NCI-H1105 (cell line): ENCODE results near the gene TBX3.
"Not testable (repeated sequence)": the region's sequence is repeated elsewhere in the genome, so short reads cannot be mapped to it uniquely, and the experiment has no call there.

ENCODE experiments used
- DNase-seq: peaks from one replicate; lab custom pipeline; 2025; lab: John Stamatoyannopoulos, UW

The TBX3 gene

GRCh38 chr12:114684098-114684869, at the start of gene TBX3:
Gene TBX3, minus strand, starts transcription at chr12:114684175. Its CDS starts 975 bp downstream, at chr12:114683200.
- DNase-seq, result peak; percentile 99

GRCh38 chr12:114732426-114733030, 48.6 kb upstream of the TBX3 start:
- DNase-seq, result no peak

- no peak for DNase-seq
These were observed 45.8 kb upstream of the TBX3 start for GRCh38 chr12:114729731-114730130.

- no peak for DNase-seq
These were observed 42.2 kb upstream of the TBX3 start for GRCh38 chr12:114726092-114726710.

- not testable (repeated sequence) for DNase-seq
These were observed 38.2 kb upstream of the TBX3 start for GRCh38 chr12:114722176-114722575.

- DNase-seq, result no peak
These were observed 37.3 kb upstream of the TBX3 start for GRCh38 chr12:114721266-114721665.

- DNase-seq, result no peak
These were observed 29.7 kb upstream of the TBX3 start for GRCh38 chr12:114713466-114714215.

- DNase-seq, result no peak
These were observed 27.7 kb upstream of the TBX3 start for GRCh38 chr12:114711689-114712152.

GRCh38 chr12:114710151-114710550, 26.2 kb upstream of the TBX3 start:
- DNase-seq, result no peak

- DNase-seq, result no peak
These were observed 25.1 kb upstream of the TBX3 start for GRCh38 chr12:114709112-114709511.

- DNase-seq, result not testable (repeated sequence)
These were observed 24.6 kb upstream of the TBX3 start for GRCh38 chr12:114708598-114708997.

GRCh38 chr12:114704096-114704495, 20.1 kb upstream of the TBX3 start:
- DNase-seq, result no peak

- peak; percentile 69 for DNase-seq
These were observed 19.1 kb upstream of the TBX3 start for GRCh38 chr12:114703060-114703493.

GRCh38 chr12:114702462-114702861, 18.5 kb upstream of the TBX3 start:
- no peak for DNase-seq

- DNase-seq, result no peak
These were observed 17.6 kb upstream of the TBX3 start for GRCh38 chr12:114701553-114701952.

- DNase-seq, result no peak
These were observed 17.1 kb upstream of the TBX3 start for GRCh38 chr12:114701104-114701414.

- no peak for DNase-seq
These were observed 16.6 kb upstream of the TBX3 start for GRCh38 chr12:114700392-114701103.

- no peak for DNase-seq
These were observed 14.7 kb upstream of the TBX3 start for GRCh38 chr12:114698566-114699163.

- DNase-seq, result no peak
These were observed 14.0 kb upstream of the TBX3 start for GRCh38 chr12:114697741-114698565.

GRCh38 chr12:114697243-114697716, 13.3 kb upstream of the TBX3 start:
- DNase-seq, result no peak
